HCT116 (cell line): ENCODE measurements around the gene SH2D6. TPM values are rescaled to one million over a fixed set of nuclear protein-coding genes. Genes with fewer than 3 reads are reported as not detected.

Source experiments
- ATAC-seq: fragments of 200-7000 bp; cut with Tn5 transposase; 2 replicates; pipeline ENCODE4 v1.9.1; 2020; ENCODE audit warnings: mild to moderate bottlenecking, moderate library complexity
- BruUV-seq: library from RNA; stranded (reverse); fragments of 400-500 nt; replicated peaks from 2 replicates; lab custom pipeline; 2021; lab: Mats Ljungman, UMichigan
- CTCF ChIA-PET: fragments of 300-600 bp; sonication (Branson Sonifier 250); formaldehyde crosslinking; loops from one replicate; lab custom pipeline; 2021; ENCODE audit warnings: antibody characterized with exemption; lab: Charles Lee
- POLR2A ChIA-PET: fragments of 300-600, 350-600 bp; sonication (Branson Sonifier 250); formaldehyde crosslinking; loops from one replicate; lab custom pipeline; 2021; ENCODE audit warnings: antibody characterized with exemption; lab: Charles Lee
- RAD21 ChIA-PET, 2 experiments: fragments of 300-600 bp; sonication (Branson Sonifier 250); formaldehyde crosslinking; loops; one replicate each; lab custom pipeline; 2023; ENCODE audit warnings: low total read pairs in 2 of 2; ENCODE audit not compliant: uncharacterized antibody in 2 of 2, unreplicated experiment in 2 of 2, low non-redundant PET in 1 of 2; lab: Charles Lee
- DNase-seq: peaks from one replicate; pipeline ENCODE4 v3.0.0-alpha.2; 2010; ENCODE audit warnings: low read depth, low spot score
- H2AFZ ChIP-seq: fragments of 200-600 bp; shearing (Covaris generic), sonication (generic); 2 replicates; pipeline ENCODE4 v1.6.1; 2017; ENCODE audit warnings: low read depth, mixed run types, mixed read lengths, antibody characterized with exemption, low read length; ENCODE audit not compliant: poor library complexity, severe bottlenecking
- H3K27ac ChIP-seq: 2 replicates; pipeline ENCODE4 v1.5.1; 2012; ENCODE audit warnings: low read depth, low read length
- H3K27me3 ChIP-seq: fragments of 200-600 bp; sonication (generic); 2 replicates; pipeline ENCODE4 v1.6.1; 2016; ENCODE audit warnings: mixed run types, low read length, mixed read lengths; ENCODE audit not compliant: insufficient read depth
- H3K36me3 ChIP-seq, 2 experiments: fragments of 200-500 bp in 1 of 2; fragments of 200-600 bp in 1 of 2; sonication (Bioruptor generic) in 1 of 2; sonication (generic) in 1 of 2; 2 replicates each; pipeline versions ENCODE4 v1.5.1 to v1.6.1; 2014 to 2016; ENCODE audit warnings: low read length in 2 of 2, inconsistent platforms in 1 of 2, mixed read lengths in 1 of 2, mixed run types in 1 of 2; ENCODE audit not compliant: insufficient read depth in 2 of 2, control insufficient read depth in 1 of 2
- H3K4me1 ChIP-seq, 2 experiments: fragments of 200-600 bp in 1 of 2; sonication (generic) in 1 of 2; 2 replicates each; pipeline versions ENCODE4 v1.5.1 to v1.6.1; 2012 to 2017; ENCODE audit warnings: low read length in 2 of 2, inconsistent platforms in 1 of 2, mild to moderate bottlenecking in 1 of 2, mixed read lengths in 1 of 2, mixed run types in 1 of 2, moderate library complexity in 1 of 2; ENCODE audit not compliant: insufficient read depth in 2 of 2, control insufficient read depth in 1 of 2
- H3K4me2 ChIP-seq: fragments of 200-600 bp; sonication (generic); 2 replicates; pipeline ENCODE4 v1.6.1; 2017; ENCODE audit warnings: mixed run types, low read length, mixed read lengths
- H3K4me3 ChIP-seq, 2 experiments: fragments of 200-600 bp in 1 of 2; sonication (generic) in 1 of 2; replicated peaks in 1 of 2; 2 replicates each; pipeline ENCODE4 v1.5.1; 2011 to 2016; ENCODE audit warnings: low read length in 2 of 2, control low read depth in 1 of 2, low read depth in 1 of 2, mild to moderate bottlenecking in 1 of 2, mixed read lengths in 1 of 2, mixed run types in 1 of 2
- H3K79me2 ChIP-seq: fragments of 200-600 bp; sonication (generic); 2 replicates; pipeline ENCODE4 v1.6.1; 2017; ENCODE audit warnings: mild to moderate bottlenecking, mixed run types, low read length, moderate library complexity, mixed read lengths; ENCODE audit not compliant: insufficient read depth
- H3K9ac ChIP-seq: fragments of 200-600 bp; sonication (generic); 2 replicates; pipeline ENCODE4 v1.6.1; 2016; ENCODE audit warnings: low read length, mixed read lengths
- H3K9me2 ChIP-seq: fragments of 200-600 bp; sonication (generic), shearing (Covaris generic); 2 replicates; pipeline ENCODE4 v1.6.1; 2017; ENCODE audit warnings: mixed run types, mild to moderate bottlenecking, moderate library complexity; ENCODE audit not compliant: insufficient read depth
- H3K9me3 ChIP-seq, 2 experiments: fragments of 200-500 bp in 1 of 2; fragments of 200-600 bp in 1 of 2; sonication (Bioruptor generic) in 1 of 2; sonication (generic) in 1 of 2; 2 replicates each; pipeline ENCODE4 v1.6.1; 2014 to 2017; ENCODE audit warnings: low read length in 2 of 2, mixed read lengths in 2 of 2, inconsistent platforms in 1 of 2, low read depth in 1 of 2, mild to moderate bottlenecking in 1 of 2, mixed run types in 1 of 2, moderate library complexity in 1 of 2; ENCODE audit not compliant: control insufficient read depth in 1 of 2, insufficient read depth in 1 of 2
- H4K20me1 ChIP-seq: fragments of 200-600 bp; sonication (generic), shearing (Covaris generic); 2 replicates; pipeline ENCODE4 v1.6.1; 2017; ENCODE audit warnings: mixed run types, mild to moderate bottlenecking, moderate library complexity; ENCODE audit not compliant: insufficient read depth
- ATF3 ChIP-seq: IDR thresholded peaks from 2 replicates; pipeline ENCODE4 v1.6.1; 2012
- CEBPB ChIP-seq: IDR thresholded peaks from 2 replicates; pipeline ENCODE4 v1.6.1; 2012; ENCODE audit warnings: low read depth
- CTCF ChIP-seq, 3 experiments: fragments of 200-600 bp in 1 of 3; sonication (generic) in 1 of 3; IDR thresholded peaks in 2 of 3; conservative IDR thresholded peaks in 1 of 3; 2 replicates each; pipeline ENCODE4 v1.5.1; 2012 to 2017; ENCODE audit warnings: low read depth in 2 of 3, low read length in 2 of 3, antibody characterized with exemption in 1 of 3, borderline replicate concordance in 1 of 3, control low read depth in 1 of 3, mild to moderate bottlenecking in 1 of 3, mixed read lengths in 1 of 3, mixed run types in 1 of 3, moderate library complexity in 1 of 3; ENCODE audit not compliant: insufficient read depth in 1 of 3
- EGR1 ChIP-seq: IDR thresholded peaks from 2 replicates; pipeline ENCODE4 v1.6.1; 2012; ENCODE audit warnings: low read depth
- EZH2 ChIP-seq: fragments of 200-600 bp; sonication (generic); IDR thresholded peaks from 2 replicates; pipeline ENCODE4 v1.6.1; 2017; ENCODE audit warnings: antibody characterized with exemption, mixed run types
- EZH2phosphoT487 ChIP-seq: fragments of 200-600 bp; IDR thresholded peaks from 2 replicates; pipeline ENCODE4 v1.6.1; 2018; ENCODE audit warnings: antibody characterized with exemption, borderline replicate concordance
- FOSL1 ChIP-seq: IDR thresholded peaks from 2 replicates; pipeline ENCODE4 v1.6.1; 2012; ENCODE audit warnings: low read depth
- JUND ChIP-seq: IDR thresholded peaks from 2 replicates; pipeline ENCODE4 v1.6.1; 2012
- POLR2A ChIP-seq: IDR thresholded peaks from 2 replicates; pipeline ENCODE4 v1.7.0; 2011; ENCODE audit warnings: borderline replicate concordance; ENCODE audit not compliant: insufficient read depth, insufficient read length; ENCODE audit errors: extremely low read depth
- POLR2AphosphoS5 ChIP-seq: IDR thresholded peaks from 2 replicates; pipeline ENCODE4 v1.6.1; 2011; ENCODE audit warnings: mild to moderate bottlenecking, low read depth, low read length, moderate library complexity
- RAD21 ChIP-seq: IDR thresholded peaks from 2 replicates; pipeline ENCODE4 v1.6.1; 2012; ENCODE audit warnings: low read depth, mild to moderate bottlenecking
- SIN3A ChIP-seq: IDR thresholded peaks from 2 replicates; pipeline ENCODE4 v1.6.1; 2012; ENCODE audit warnings: low read depth
- SP1 ChIP-seq: IDR thresholded peaks from 2 replicates; pipeline ENCODE4 v1.6.1; 2012; ENCODE audit warnings: low read depth
- TCF7L2 ChIP-seq: IDR thresholded peaks from 2 replicates; pipeline ENCODE4 v1.7.0; 2011; ENCODE audit warnings: borderline replicate concordance, inconsistent platforms; ENCODE audit not compliant: insufficient read depth, insufficient read length; ENCODE audit errors: extremely low read depth
- YY1 ChIP-seq: IDR thresholded peaks from 2 replicates; pipeline ENCODE4 v1.6.1; 2011; ENCODE audit warnings: low read length, low read depth, moderate library complexity, mild to moderate bottlenecking; ENCODE audit not compliant: insufficient replicate concordance; ENCODE audit errors: extremely low read depth
- ZFX ChIP-seq: fragments of 450-650 bp; IDR thresholded peaks from 2 replicates; pipeline ENCODE4 v1.6.1; 2017
- ZNF274 ChIP-seq: fragments of 200-500 bp; sonication (Bioruptor generic); IDR thresholded peaks from 2 replicates; pipeline ENCODE4 v1.6.1; 2014; ENCODE audit warnings: mild to moderate bottlenecking, low read depth, low read length, inconsistent platforms
- intact Hi-C: fragments of 100-400 bp; cut with micrococcal nuclease; formaldehyde crosslinking; loops from 2 replicates; pipeline ENCODE4 v1.10.0; 2022
- total RNA-seq: library from RNA; stranded (reverse); gene quantifications from one replicate; pipeline ENCODE4 v1.2.1, GENCODE V29; 2021; ENCODE audit not compliant: unreplicated experiment
- TF ChIP-seq, protein P1 (sequence below): IDR thresholded peaks from 2 replicates; pipeline ENCODE4 v1.6.1; 2012

The SH2D6 gene
- total RNA-seq, 1 experiment from 2014 or later = 2.7 TPM

- ATAC-seq (no peak), DNase-seq (no peak)
- no peak overlapping the region for H3K27ac ChIP-seq
- no peak overlapping the region for H3K9ac ChIP-seq
- ChIA-PET CTCF (no interaction called here), RAD21 (interaction anchor here in 1 of 2 experiments (0.6 kb wide), 1 partner anchor 10 kb away, joined by 4 read pairs; no protein-coding TSS in a partner anchor), POLR2A (interaction anchor here (0.8 to 6.7 kb wide), 3 partner anchors 95 to 105 kb away, joined by 3 to 45 read pairs (median 4); partner anchors contain the start of gene MAT2A)
- no peak for TF ChIP-seq POLR2AphosphoS5
- TF ChIP-seq RAD21 = no peak
- TF ChIP-seq SIN3A = no peak
- TF ChIP-seq CEBPB = no peak
- no peak for TF ChIP-seq EZH2phosphoT487
- TF ChIP-seq EGR1 = no peak
- no peak for TF ChIP-seq EZH2
- TF ChIP-seq SP1 = no peak
- no peak for TF ChIP-seq TCF7L2
- H3K27me3 ChIP-seq = no peaks in the 10 kb centered on the region
- H3K9me3 ChIP-seq = no peaks in the 10 kb centered on the region
- H4K20me1 ChIP-seq = no peaks in the 10 kb centered on the region
- no peak overlapping the region for H3K4me2 ChIP-seq
- intact Hi-C loops = no loop called here
- H3K9me2 ChIP-seq = no peaks in the 10 kb centered on the region
- H3K4me1 ChIP-seq = peaks cover 22 to 26% of the 10 kb centered on the region in 2 experiments
- no peak overlapping the region for H3K4me3 ChIP-seq
- H3K36me3 ChIP-seq = no peaks in the 10 kb centered on the region
- no TSS peak for BruUV-seq
- H2AFZ ChIP-seq = no peak overlapping the region
- no peaks in the 10 kb centered on the region for H3K79me2 ChIP-seq
These were observed 23.4 kb downstream of the SH2D6 start for GRCh38 chr2:85441864-85442263.

DNA sequence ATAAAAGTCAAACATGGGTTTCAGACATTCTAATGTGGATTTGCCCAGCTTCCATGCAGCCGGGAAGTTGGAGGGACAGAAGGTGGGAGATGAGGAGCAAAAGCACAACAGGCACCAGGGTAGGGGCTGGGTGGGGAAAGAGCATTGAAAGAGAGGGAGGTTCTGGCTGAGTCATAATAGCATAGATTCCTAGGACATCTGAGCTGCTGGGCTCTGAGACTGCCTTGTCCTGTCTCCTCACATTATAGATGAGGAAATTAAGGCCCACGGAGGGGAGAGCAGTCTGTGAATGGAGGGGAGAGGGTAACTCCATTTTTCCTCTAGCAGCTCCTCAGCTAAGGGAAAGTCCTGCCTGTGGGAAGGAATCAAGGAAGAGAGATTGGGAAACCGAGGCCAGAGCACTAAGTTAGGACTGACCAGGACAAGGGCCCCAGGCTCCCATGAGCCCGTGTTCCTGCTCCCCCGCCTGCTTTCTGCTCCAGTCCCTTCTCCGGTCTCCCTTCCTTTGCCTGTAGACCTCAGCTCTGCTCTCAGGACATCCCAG lies 26.2 kb downstream of the SH2D6 start:
- H3K4me2 ChIP-seq = 0 out of 2 replicates have a peak overlapping the region, but pooled peaks have one; percentile 3
- H3K9me3 ChIP-seq = no peaks in the 10 kb centered on the region
- no peak overlapping the region for H3K9ac ChIP-seq
- no peaks in the 10 kb centered on the region for H4K20me1 ChIP-seq
- intact Hi-C loops = no loop called here
- H3K4me3 ChIP-seq = no peak overlapping the region
- H3K36me3 ChIP-seq = no peaks in the 10 kb centered on the region
- ChIA-PET POLR2A (interaction anchor here (0.8 to 6.7 kb wide), 4 partner anchors 13 to 102 kb away, joined by 3 to 45 read pairs (median 18); partner anchors contain the start of gene MAT2A), CTCF (interaction anchor here (1.2 kb wide), 1 partner anchor 107 kb away, joined by 3 read pairs; no protein-coding TSS in a partner anchor), RAD21 (no interaction called here)
- H3K27me3 ChIP-seq = no peaks in the 10 kb centered on the region
- peaks cover 22 to 26% of the 10 kb centered on the region in 2 experiments for H3K4me1 ChIP-seq
- DNase-seq = no peak
- H2AFZ ChIP-seq = no peak overlapping the region
- no TSS peak for BruUV-seq
- ATAC-seq = no peak
- no peaks in the 10 kb centered on the region for H3K9me2 ChIP-seq
- H3K27ac ChIP-seq = peak overlapping the region; percentile 46; the same call in 1 of the 2 replicates
- H3K79me2 ChIP-seq = no peaks in the 10 kb centered on the region
- TF ChIP-seq ZNF274 (no peak), POLR2A (no peak), FOSL1 (no peak), SP1 (no peak), ZFX (no peak), EZH2 (no peak), SIN3A (no peak), CTCF (IDR thresholded peaks at IDR 0.05 in 2 of 3, conservative IDR thresholded peaks at IDR 0.05 in 1 of 3; ENCODE audit: borderline replicate concordance in 1 of 3, insufficient read depth in 1 of 3, low read depth in 2 of 3, low read length in 2 of 3) (no peak), TCF7L2 (no peak), POLR2AphosphoS5 (no peak; the same call in 1 of the 2 replicates), EGR1 (no peak), ATF3 (no peak), RAD21 (no peak), YY1 (no peak), JUND (no peak)
- TF ChIP-seq, protein P1, sequence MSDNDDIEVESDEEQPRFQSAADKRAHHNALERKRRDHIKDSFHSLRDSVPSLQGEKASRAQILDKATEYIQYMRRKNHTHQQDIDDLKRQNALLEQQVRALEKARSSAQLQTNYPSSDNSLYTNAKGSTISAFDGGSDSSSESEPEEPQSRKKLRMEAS = no peak
